GM12878 (cell line): ENCODE measurements around the gene MUSK. TPM values are rescaled to one million over a fixed set of nuclear protein-coding genes. Genes with fewer than 3 reads are reported as not detected.
A peak's percentile ranks its signal among the peaks of the same experiment; 100 is the strongest.

Source experiments
- CBX3 ChIP-seq: fragments of 200-600 bp; sonication (generic); IDR thresholded peaks from 2 replicates; pipeline ENCODE4 v1.6.1; 2016; ENCODE audit warnings: low read depth, borderline replicate concordance
- CHD4 ChIP-seq: fragments of 200-600 bp; sonication (generic); IDR thresholded peaks from 2 replicates; pipeline ENCODE4 v1.6.1; 2016; ENCODE audit warnings: mild to moderate bottlenecking
- EGR1 ChIP-seq, 2 experiments: IDR thresholded peaks; 1 replicate in 1 of 2; 2 replicates in 1 of 2; pipeline ENCODE4 v1.6.1; 2011 to 2012; ENCODE audit warnings: low read depth in 2 of 2, low read length in 2 of 2, borderline replicate concordance in 1 of 2, mild to moderate bottlenecking in 1 of 2, moderate library complexity in 1 of 2
- MTA3 ChIP-seq: IDR thresholded peaks from 2 replicates; pipeline ENCODE4 v1.6.1; 2012; ENCODE audit warnings: low read length, inconsistent platforms, borderline replicate concordance
- PBX3 ChIP-seq: IDR thresholded peaks from 2 replicates; pipeline ENCODE4 v1.6.1; 2011; ENCODE audit warnings: mild to moderate bottlenecking, low read depth, low read length, moderate library complexity; ENCODE audit not compliant: insufficient replicate concordance
- POLR2A ChIP-seq: IDR thresholded peaks from 2 replicates; pipeline ENCODE4 v1.6.1; 2011; ENCODE audit warnings: low read depth, mild to moderate bottlenecking, low read length
- RCOR1 ChIP-seq: conservative IDR thresholded peaks from 2 replicates; pipeline ENCODE4 v1.6.1; 2012; ENCODE audit warnings: low read depth, low read length, improper control_type of control experiment
- SRF ChIP-seq, 2 experiments: IDR thresholded peaks; 2 replicates each; pipeline ENCODE4 v1.6.1; 2011; ENCODE audit warnings: low read depth in 2 of 2, low read length in 2 of 2, mild to moderate bottlenecking in 1 of 2, moderate library complexity in 1 of 2
- SUPT20H ChIP-seq: IDR thresholded peaks from 2 replicates; pipeline ENCODE4 v1.6.1; 2011; ENCODE audit warnings: low read depth, mild to moderate bottlenecking, low read length, moderate library complexity, borderline replicate concordance; ENCODE audit not compliant: control insufficient read depth
- TAF1 ChIP-seq: IDR thresholded peaks from 2 replicates; pipeline ENCODE4 v1.6.1; 2011; ENCODE audit warnings: mild to moderate bottlenecking, low read depth, low read length, borderline replicate concordance
- TARDBP ChIP-seq: IDR thresholded peaks from 2 replicates; pipeline ENCODE4 v1.6.1; 2016; ENCODE audit warnings: borderline replicate concordance
- USF1 ChIP-seq: IDR thresholded peaks from 2 replicates; pipeline ENCODE4 v1.6.1; 2011; ENCODE audit warnings: borderline replicate concordance, low read depth, mild to moderate bottlenecking, moderate library complexity, mixed read lengths, low read length; ENCODE audit not compliant: insufficient read depth; ENCODE audit errors: extremely low read length
- ZNF217 ChIP-seq: fragments of 450-650 bp; IDR thresholded peaks from 2 replicates; pipeline ENCODE4 v1.6.1; 2017; ENCODE audit warnings: antibody characterized with exemption, mild to moderate bottlenecking
- polyA plus RNA-seq, 11 experiments: library from polyadenylated mRNA; depleted of rRNA in 4 of 11; unstranded in 6 of 11; stranded (reverse) in 5 of 11; fragments of >200 nt; fragmentation: Nextera tagmentation in 4 of 11; fragmentation: Illumina TruSeq in 1 of 11; extraction: Ambion mirVana in 4 of 11; extraction: Trizol in 1 of 11; gene quantifications; 1 replicate in 1 of 11; 2 replicates in 10 of 11; pipeline versions ENCODE4 v1.2.1 to v1.2.3, GENCODE V29; 2011 to 2016; ENCODE audit warnings: inconsistent platforms in 2 of 11, missing spikeins in 2 of 11, low read depth in 1 of 11
- total RNA-seq, 4 experiments: library from RNA; depleted of rRNA in 3 of 4; stranded (reverse); fragments of >200 nt in 3 of 4; fragmentation: Illumina TruSeq in 1 of 4; extraction: Trizol in 1 of 4; gene quantifications; 2 replicates each; pipeline versions ENCODE4 v1.2.1 to v1.2.3, GENCODE V29; 2013 to 2021
- TF ChIP-seq, protein P1 (sequence below): fragments of 450-650 bp; IDR thresholded peaks from 2 replicates; pipeline ENCODE4 v1.6.1; 2016; ENCODE audit warnings: mild to moderate bottlenecking, moderate library complexity, borderline replicate concordance
- TF ChIP-seq, protein P2 (sequence below): IDR thresholded peaks from 2 replicates; pipeline ENCODE4 v1.6.1; 2012; ENCODE audit warnings: improper control_type of control experiment, low read depth, low read length; ENCODE audit not compliant: insufficient replicate concordance
- TF ChIP-seq, protein P3 (sequence below): fragments of 450-650 bp; IDR thresholded peaks from 2 replicates; pipeline ENCODE4 v1.6.1; 2017; ENCODE audit warnings: borderline replicate concordance

Gene MUSK
- total and polyA plus RNA-seq, 10 of the 15 experiments (the other 5 are each of a cell fraction or from before 2014, with no cell fraction given) = 0.04 to 0.19 (median 0.10) TPM; not detected in 5

DNA sequence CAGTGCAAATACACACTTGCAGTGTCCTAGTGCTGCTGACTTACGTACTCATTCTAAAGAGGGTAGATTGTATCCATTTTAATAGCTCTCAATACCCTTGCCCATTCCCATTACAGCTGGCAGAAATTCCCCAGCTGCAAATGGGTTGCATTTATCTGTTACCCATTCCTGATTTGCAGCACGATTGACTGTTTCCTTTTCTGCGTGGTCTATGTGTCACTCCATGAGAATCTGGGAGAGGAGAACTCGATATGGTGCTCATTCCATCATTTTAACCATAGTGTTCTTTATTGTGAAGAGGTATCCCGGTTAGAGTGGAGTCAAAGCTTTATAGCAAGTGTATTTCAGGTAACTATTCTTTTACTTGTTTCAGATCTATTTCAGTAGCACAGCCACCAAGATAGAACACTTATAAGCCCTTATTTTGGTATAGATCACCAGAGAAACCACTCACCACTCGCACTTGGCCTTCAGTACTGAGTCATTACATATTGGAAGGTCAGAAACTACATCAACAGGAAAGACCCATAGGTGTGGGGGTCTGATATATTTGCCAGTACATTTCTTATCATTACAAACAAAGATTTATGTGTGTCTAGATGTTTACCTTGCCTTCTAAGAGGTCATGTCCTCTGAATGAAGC is 139.5 kb downstream of the MUSK start (continued):
- no peak for TF ChIP-seq POLR2A
- no peak for TF ChIP-seq SUPT20H
- no peak for TF ChIP-seq MTA3
- TF ChIP-seq ZNF217 = no peak
- no peak; the same call in 1 of the 2 replicates for TF ChIP-seq TAF1
- TF ChIP-seq, protein P1, sequence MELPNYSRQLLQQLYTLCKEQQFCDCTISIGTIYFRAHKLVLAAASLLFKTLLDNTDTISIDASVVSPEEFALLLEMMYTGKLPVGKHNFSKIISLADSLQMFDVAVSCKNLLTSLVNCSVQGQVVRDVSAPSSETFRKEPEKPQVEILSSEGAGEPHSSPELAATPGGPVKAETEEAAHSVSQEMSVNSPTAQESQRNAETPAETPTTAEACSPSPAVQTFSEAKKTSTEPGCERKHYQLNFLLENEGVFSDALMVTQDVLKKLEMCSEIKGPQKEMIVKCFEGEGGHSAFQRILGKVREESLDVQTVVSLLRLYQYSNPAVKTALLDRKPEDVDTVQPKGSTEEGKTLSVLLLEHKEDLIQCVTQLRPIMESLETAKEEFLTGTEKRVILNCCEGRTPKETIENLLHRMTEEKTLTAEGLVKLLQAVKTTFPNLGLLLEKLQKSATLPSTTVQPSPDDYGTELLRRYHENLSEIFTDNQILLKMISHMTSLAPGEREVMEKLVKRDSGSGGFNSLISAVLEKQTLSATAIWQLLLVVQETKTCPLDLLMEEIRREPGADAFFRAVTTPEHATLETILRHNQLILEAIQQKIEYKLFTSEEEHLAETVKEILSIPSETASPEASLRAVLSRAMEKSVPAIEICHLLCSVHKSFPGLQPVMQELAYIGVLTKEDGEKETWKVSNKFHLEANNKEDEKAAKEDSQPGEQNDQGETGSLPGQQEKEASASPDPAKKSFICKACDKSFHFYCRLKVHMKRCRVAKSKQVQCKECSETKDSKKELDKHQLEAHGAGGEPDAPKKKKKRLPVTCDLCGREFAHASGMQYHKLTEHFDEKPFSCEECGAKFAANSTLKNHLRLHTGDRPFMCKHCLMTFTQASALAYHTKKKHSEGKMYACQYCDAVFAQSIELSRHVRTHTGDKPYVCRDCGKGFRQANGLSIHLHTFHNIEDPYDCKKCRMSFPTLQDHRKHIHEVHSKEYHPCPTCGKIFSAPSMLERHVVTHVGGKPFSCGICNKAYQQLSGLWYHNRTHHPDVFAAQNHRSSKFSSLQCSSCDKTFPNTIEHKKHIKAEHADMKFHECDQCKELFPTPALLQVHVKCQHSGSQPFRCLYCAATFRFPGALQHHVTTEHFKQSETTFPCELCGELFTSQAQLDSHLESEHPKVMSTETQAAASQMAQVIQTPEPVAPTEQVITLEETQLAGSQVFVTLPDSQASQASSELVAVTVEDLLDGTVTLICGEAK = no peak
- no peak for TF ChIP-seq TARDBP
- TF ChIP-seq PBX3 = no peak
- no peak for TF ChIP-seq EGR1 (IDR thresholded peaks at IDR 0.05; ENCODE audit: borderline replicate concordance in 1 of 2, low read depth in 2 of 2, low read length in 2 of 2)
- no peak for TF ChIP-seq SRF (IDR thresholded peaks at IDR 0.05; ENCODE audit: low read depth in 2 of 2, low read length in 2 of 2)
- TF ChIP-seq CBX3 = no peak
- TF ChIP-seq RCOR1 = no peak
- TF ChIP-seq USF1 = no peak
- TF ChIP-seq, protein P2, sequence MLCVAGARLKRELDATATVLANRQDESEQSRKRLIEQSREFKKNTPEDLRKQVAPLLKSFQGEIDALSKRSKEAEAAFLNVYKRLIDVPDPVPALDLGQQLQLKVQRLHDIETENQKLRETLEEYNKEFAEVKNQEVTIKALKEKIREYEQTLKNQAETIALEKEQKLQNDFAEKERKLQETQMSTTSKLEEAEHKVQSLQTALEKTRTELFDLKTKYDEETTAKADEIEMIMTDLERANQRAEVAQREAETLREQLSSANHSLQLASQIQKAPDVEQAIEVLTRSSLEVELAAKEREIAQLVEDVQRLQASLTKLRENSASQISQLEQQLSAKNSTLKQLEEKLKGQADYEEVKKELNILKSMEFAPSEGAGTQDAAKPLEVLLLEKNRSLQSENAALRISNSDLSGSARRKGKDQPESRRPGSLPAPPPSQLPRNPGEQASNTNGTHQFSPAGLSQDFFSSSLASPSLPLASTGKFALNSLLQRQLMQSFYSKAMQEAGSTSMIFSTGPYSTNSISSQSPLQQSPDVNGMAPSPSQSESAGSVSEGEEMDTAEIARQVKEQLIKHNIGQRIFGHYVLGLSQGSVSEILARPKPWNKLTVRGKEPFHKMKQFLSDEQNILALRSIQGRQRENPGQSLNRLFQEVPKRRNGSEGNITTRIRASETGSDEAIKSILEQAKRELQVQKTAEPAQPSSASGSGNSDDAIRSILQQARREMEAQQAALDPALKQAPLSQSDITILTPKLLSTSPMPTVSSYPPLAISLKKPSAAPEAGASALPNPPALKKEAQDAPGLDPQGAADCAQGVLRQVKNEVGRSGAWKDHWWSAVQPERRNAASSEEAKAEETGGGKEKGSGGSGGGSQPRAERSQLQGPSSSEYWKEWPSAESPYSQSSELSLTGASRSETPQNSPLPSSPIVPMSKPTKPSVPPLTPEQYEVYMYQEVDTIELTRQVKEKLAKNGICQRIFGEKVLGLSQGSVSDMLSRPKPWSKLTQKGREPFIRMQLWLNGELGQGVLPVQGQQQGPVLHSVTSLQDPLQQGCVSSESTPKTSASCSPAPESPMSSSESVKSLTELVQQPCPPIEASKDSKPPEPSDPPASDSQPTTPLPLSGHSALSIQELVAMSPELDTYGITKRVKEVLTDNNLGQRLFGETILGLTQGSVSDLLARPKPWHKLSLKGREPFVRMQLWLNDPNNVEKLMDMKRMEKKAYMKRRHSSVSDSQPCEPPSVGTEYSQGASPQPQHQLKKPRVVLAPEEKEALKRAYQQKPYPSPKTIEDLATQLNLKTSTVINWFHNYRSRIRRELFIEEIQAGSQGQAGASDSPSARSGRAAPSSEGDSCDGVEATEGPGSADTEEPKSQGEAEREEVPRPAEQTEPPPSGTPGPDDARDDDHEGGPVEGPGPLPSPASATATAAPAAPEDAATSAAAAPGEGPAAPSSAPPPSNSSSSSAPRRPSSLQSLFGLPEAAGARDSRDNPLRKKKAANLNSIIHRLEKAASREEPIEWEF = peak; percentile 9
- TF ChIP-seq, protein P3, sequence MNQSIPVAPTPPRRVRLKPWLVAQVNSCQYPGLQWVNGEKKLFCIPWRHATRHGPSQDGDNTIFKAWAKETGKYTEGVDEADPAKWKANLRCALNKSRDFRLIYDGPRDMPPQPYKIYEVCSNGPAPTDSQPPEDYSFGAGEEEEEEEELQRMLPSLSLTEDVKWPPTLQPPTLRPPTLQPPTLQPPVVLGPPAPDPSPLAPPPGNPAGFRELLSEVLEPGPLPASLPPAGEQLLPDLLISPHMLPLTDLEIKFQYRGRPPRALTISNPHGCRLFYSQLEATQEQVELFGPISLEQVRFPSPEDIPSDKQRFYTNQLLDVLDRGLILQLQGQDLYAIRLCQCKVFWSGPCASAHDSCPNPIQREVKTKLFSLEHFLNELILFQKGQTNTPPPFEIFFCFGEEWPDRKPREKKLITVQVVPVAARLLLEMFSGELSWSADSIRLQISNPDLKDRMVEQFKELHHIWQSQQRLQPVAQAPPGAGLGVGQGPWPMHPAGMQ = no peak
- TF ChIP-seq CHD4 = no peak; the same call in 1 of the 2 replicates
